Endometrial microvascular endothelial cells (primary cell): ENCODE measurements around the gene PRKCA. TPM values are rescaled to one million over a fixed set of nuclear protein-coding genes. Genes with fewer than 3 reads are reported as not detected.

ENCODE experiments used
- in situ Hi-C: cut with HindIII; loops from 2 replicates; pipeline ENCODE4 v1.10.0; 2017; ENCODE audit warnings: low sequenced_read_pairs, low pct_unique_long_range_greater_than_20kb; ENCODE audit errors: inconsistent ontology term
- total RNA-seq: library from RNA; depleted of rRNA; stranded (reverse); fragments of >200 nt; gene quantifications from one replicate; pipeline ENCODE4 v1.2.3, GENCODE V29; 2015; ENCODE audit errors: inconsistent ontology term

Gene PRKCA
- total RNA-seq, 1 donor from 2014 or later: 21.7 TPM

- in situ Hi-C loops: no loop called here
Measured at GRCh38 chr17:66739553-66739952, 437.1 kb downstream of the PRKCA start.

- in situ Hi-C loops: no loop called here
Measured at GRCh38 chr17:66740226-66740625, 437.8 kb downstream of the PRKCA start.

- in situ Hi-C loops: no loop called here
Measured at GRCh38 chr17:66743511-66743910, 441.1 kb downstream of the PRKCA start.

- in situ Hi-C loops: no loop called here
Measured at GRCh38 chr17:66746736-66747135, 444.3 kb downstream of the PRKCA start.

- in situ Hi-C loops: no loop called here
Measured at GRCh38 chr17:66747578-66748275, 445.3 kb downstream of the PRKCA start.

- in situ Hi-C loops: no loop called here
Measured at GRCh38 chr17:66748578-66748977, 446.2 kb downstream of the PRKCA start.

GRCh38 chr17:66749217-66749832 is 446.9 kb downstream of the PRKCA start:
- in situ Hi-C loops: no loop called here

- in situ Hi-C loops: no loop called here
Measured at GRCh38 chr17:66750116-66750515, 447.7 kb downstream of the PRKCA start.

GRCh38 chr17:66750781-66751543 is 448.5 kb downstream of the PRKCA start:
- in situ Hi-C loops: no loop called here

GRCh38 chr17:66751771-66752170 is 449.4 kb downstream of the PRKCA start:
- in situ Hi-C loops: no loop called here

- in situ Hi-C loops: no loop called here
Measured at GRCh38 chr17:66752411-66752810, 450.0 kb downstream of the PRKCA start.

- in situ Hi-C loops: no loop called here
Measured at GRCh38 chr17:66753126-66753920, 450.9 kb downstream of the PRKCA start.

GRCh38 chr17:66755101-66755943 is 452.9 kb downstream of the PRKCA start:
- in situ Hi-C loops: no loop called here

- in situ Hi-C loops: no loop called here
Measured at GRCh38 chr17:66755944-66756290, 453.5 kb downstream of the PRKCA start.

- in situ Hi-C loops: no loop called here
Measured at GRCh38 chr17:66760324-66760723, 457.9 kb downstream of the PRKCA start.

GRCh38 chr17:66762276-66762675 is 459.9 kb downstream of the PRKCA start:
- in situ Hi-C loops: no loop called here

GRCh38 chr17:66763056-66763455 is 460.6 kb downstream of the PRKCA start:
- in situ Hi-C loops: no loop called here

GRCh38 chr17:66764506-66764905 is 462.1 kb downstream of the PRKCA start:
- in situ Hi-C loops: no loop called here
